MCF 10A (cell line): ENCODE data around the gene MIB1. TPM values are rescaled to one million over a fixed set of nuclear protein-coding genes. Genes with fewer than 3 reads are reported as not detected.

Experiments used
- BruUV-seq: library from RNA; stranded (reverse); fragments of 400-500 nt; replicated peaks from 2 replicates; lab custom pipeline; 2021; lab: Mats Ljungman, UMichigan
- CTCF ChIA-PET: fragments of 300-600 bp; sonication (Branson Sonifier 250); formaldehyde crosslinking; extraction: SDS; loops from one replicate; lab custom pipeline; 2021; ENCODE audit warnings: antibody characterized with exemption, inconsistent platforms; lab: Yijun Ruan, JAX
- POLR2A ChIA-PET: fragments of 300-600, 350-650 bp; sonication (Branson Sonifier 250); formaldehyde crosslinking; extraction: SDS; loops from one replicate; lab custom pipeline; 2020; ENCODE audit warnings: antibody characterized with exemption, inconsistent platforms; lab: Yijun Ruan, JAX
- DNase-seq: peaks from one replicate; pipeline ENCODE4 v3.0.0-alpha.2; 2018; ENCODE audit not compliant: unreplicated experiment
- H3K27ac Mint-ChIP-seq: one replicate; pipeline ENCODE4 v1.8.0; 2022; ENCODE audit warnings: mild to moderate bottlenecking, low read depth, mixed read lengths; ENCODE audit not compliant: unreplicated experiment
- H3K27me3 Mint-ChIP-seq: one replicate; pipeline ENCODE4 v1.8.0; 2022; ENCODE audit warnings: mixed read lengths; ENCODE audit not compliant: insufficient read depth, unreplicated experiment
- H3K36me3 Mint-ChIP-seq: one replicate; pipeline ENCODE4 v1.8.0; 2022; ENCODE audit warnings: mild to moderate bottlenecking, moderate library complexity, mixed read lengths; ENCODE audit not compliant: insufficient read depth, unreplicated experiment
- H3K4me1 Mint-ChIP-seq: one replicate; pipeline ENCODE4 v1.8.0; 2022; ENCODE audit warnings: mixed read lengths; ENCODE audit not compliant: insufficient read depth, unreplicated experiment
- H3K4me3 Mint-ChIP-seq: one replicate; pipeline ENCODE4 v1.8.0; 2022; ENCODE audit warnings: mild to moderate bottlenecking, moderate library complexity, mixed read lengths; ENCODE audit not compliant: unreplicated experiment
- H3K9me3 Mint-ChIP-seq: one replicate; pipeline ENCODE4 v1.8.0; 2022; ENCODE audit warnings: mixed read lengths; ENCODE audit not compliant: unreplicated experiment
- CTCF ChIP-seq: fragments of 200-600 bp; IDR thresholded peaks from one replicate; pipeline ENCODE4 v1.8.0; 2022; ENCODE audit warnings: antibody characterized with exemption, mild to moderate bottlenecking; ENCODE audit not compliant: unreplicated experiment
- intact Hi-C: fragments of 100-400 bp; cut with micrococcal nuclease; formaldehyde crosslinking; loops from 2 replicates; pipeline ENCODE4 v1.14.1; 2022
- total RNA-seq: library from RNA; stranded (reverse); gene quantifications from 2 replicates; pipeline ENCODE4 v1.2.3, GENCODE V29; 2022

The MIB1 gene
- total RNA-seq, 1 experiment from 2014 or later = 40.5 TPM

GRCh38 chr18:21853775-21854552, 113.4 kb downstream of the MIB1 start:
- intact Hi-C loops = loop anchor here (10.0 kb wide), 2 partner anchors 219 to 659 kb away; no protein-coding TSS in a partner anchor
- CTCF ChIA-PET = interaction anchor here (0.6 kb wide), 1 partner anchor 15 kb away, joined by 3 read pairs; no protein-coding TSS in a partner anchor
- H3K4me1 Mint-ChIP-seq = no peaks in the 10 kb centered on the region

GRCh38 chr18:21855432-21855831, 114.8 kb downstream of the MIB1 start:
- POLR2A ChIA-PET = no interaction called here
- BruUV-seq = no TSS peak
- no peaks in the 10 kb centered on the region for H3K27me3 Mint-ChIP-seq

More at GRCh38 chr18:21853775-21854552, 113.4 kb downstream of the MIB1 start:
- POLR2A ChIA-PET = no interaction called here
- Mint-ChIP-seq H3K27ac (no peak overlapping the region), H3K4me3 (no peak overlapping the region), H3K27me3 (no peaks in the 10 kb centered on the region), H3K9me3 (no peaks in the 10 kb centered on the region), H3K36me3 (peaks cover 33% of the 10 kb centered on the region)
- TF ChIP-seq CTCF = no peak
- peak; percentile 0 for DNase-seq
- BruUV-seq = no TSS peak

GRCh38 chr18:21857871-21858270, 117.3 kb downstream of the MIB1 start:
- TF ChIP-seq CTCF = no peak
- intact Hi-C loops = loop anchor here (10.0 kb wide), 2 partner anchors 223 to 663 kb away; no protein-coding TSS in a partner anchor
- Mint-ChIP-seq H3K4me3 (no peak overlapping the region), H3K36me3 (peaks cover 47% of the 10 kb centered on the region), H3K27ac (no peak overlapping the region), H3K4me1 (no peaks in the 10 kb centered on the region), H3K27me3 (no peaks in the 10 kb centered on the region), H3K9me3 (no peaks in the 10 kb centered on the region)
- ChIA-PET POLR2A (no interaction called here), CTCF (no interaction called here)
- BruUV-seq = no TSS peak
- no peak for DNase-seq

More at GRCh38 chr18:21855432-21855831, 114.8 kb downstream of the MIB1 start:
- Mint-ChIP-seq H3K4me3 (no peak overlapping the region), H3K27ac (no peak overlapping the region), H3K36me3 (peaks cover 44% of the 10 kb centered on the region), H3K4me1 (no peaks in the 10 kb centered on the region), H3K9me3 (no peaks in the 10 kb centered on the region)
- TF ChIP-seq CTCF = no peak
- intact Hi-C loops = loop anchor here (10.0 kb wide), 2 partner anchors 221 to 661 kb away; no protein-coding TSS in a partner anchor
- CTCF ChIA-PET = no interaction called here
- no peak for DNase-seq

- Mint-ChIP-seq H3K4me1 (no peaks in the 10 kb centered on the region), H3K9me3 (no peaks in the 10 kb centered on the region), H3K27me3 (no peaks in the 10 kb centered on the region), H3K27ac (no peak overlapping the region), H3K36me3 (peaks cover 54% of the 10 kb centered on the region), H3K4me3 (no peak overlapping the region)
- BruUV-seq = no TSS peak
- CTCF ChIA-PET = no interaction called here
- POLR2A ChIA-PET = no interaction called here
- DNase-seq = no peak
- no peak for TF ChIP-seq CTCF
- intact Hi-C loops = loop anchor here (10.0 kb wide), 2 partner anchors 224 to 664 kb away; no protein-coding TSS in a partner anchor
Observed at GRCh38 chr18:21858544-21858943, 118.0 kb downstream of the MIB1 start.
